ENCODE measurements around the gene SIGLEC7. TPM values are rescaled to one million over a fixed set of nuclear protein-coding genes. Genes with fewer than 3 reads are reported as not detected.

The SIGLEC7 gene
- total and polyA plus RNA-seq, 10 of the 15 experiments (the other 5 are each of a cell fraction or from before 2014, with no cell fraction given), result 0.15 TPM; not detected in 9

DNA sequence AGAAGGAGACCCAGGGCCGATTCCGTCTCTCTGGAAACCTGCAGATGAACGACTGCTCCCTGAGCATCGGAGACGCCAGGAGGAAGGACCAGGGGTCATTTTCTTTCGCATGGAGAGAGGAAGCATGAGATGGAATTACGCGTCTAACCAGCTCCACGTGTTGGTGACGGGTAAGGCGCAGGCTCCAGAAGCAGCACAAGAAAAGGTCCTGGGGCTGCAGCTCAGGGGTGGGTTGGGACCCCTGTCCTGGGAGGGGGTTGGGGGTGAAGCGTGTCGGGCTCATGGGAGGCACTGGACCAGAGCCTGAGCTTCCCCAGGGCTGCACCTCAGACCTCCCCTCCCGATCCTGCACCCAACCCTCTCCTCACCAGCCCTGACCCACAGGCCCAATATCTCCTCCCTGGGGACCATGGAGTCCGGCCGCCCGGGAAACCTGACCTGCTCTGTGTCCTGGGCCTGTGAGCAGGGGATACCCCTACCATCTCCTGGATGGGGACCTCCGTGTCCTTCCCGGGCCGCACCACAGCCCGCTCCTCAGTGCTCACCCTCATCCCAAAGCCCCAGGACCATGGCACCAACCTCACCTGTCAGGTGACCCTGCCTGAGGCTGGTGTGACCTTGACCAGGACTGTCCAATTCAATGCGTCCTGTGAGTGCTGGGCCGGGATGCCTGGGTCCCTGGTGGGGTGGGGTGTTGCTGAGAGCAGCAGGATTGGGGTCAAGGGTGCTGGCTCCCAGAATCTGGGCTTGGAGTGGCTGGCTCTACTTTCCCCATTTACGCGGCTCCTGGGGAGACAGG is 43.2 kb downstream of the SIGLEC7 start:
- no peak for TF ChIP-seq PRDM15 (CRISPR knock-in tag; IDR thresholded peaks at IDR 0.05)
- TF ChIP-seq RB1 (IDR thresholded peaks at IDR 0.05; ENCODE audit: borderline replicate concordance), result no peak
- no peak for TF ChIP-seq CHD2 (IDR thresholded peaks at IDR 0.05; ENCODE audit: borderline replicate concordance, low read depth, low read length)
- no peak for TF ChIP-seq CHD4 (IDR thresholded peaks at IDR 0.05)
- no peak for TF ChIP-seq BHLHE40 (IDR thresholded peaks at IDR 0.05; ENCODE audit: borderline replicate concordance in 1 of 2, low read depth in 2 of 2, low read length in 1 of 2)
- TF ChIP-seq WRNIP1 (IDR thresholded peaks at IDR 0.05; ENCODE audit: borderline replicate concordance, low read depth, low read length), result no peak
- TF ChIP-seq ATF2 (IDR thresholded peaks at IDR 0.05; ENCODE audit: low read length), result no peak
- no peak for TF ChIP-seq JUND (IDR thresholded peaks at IDR 0.05; ENCODE audit: low read depth, low read length)
- no peak for TF ChIP-seq MYB (IDR thresholded peaks at IDR 0.05; ENCODE audit: borderline replicate concordance, low read depth, low read length)
- no peak for TF ChIP-seq YBX1 (IDR thresholded peaks at IDR 0.05)
- TF ChIP-seq, protein P1, sequence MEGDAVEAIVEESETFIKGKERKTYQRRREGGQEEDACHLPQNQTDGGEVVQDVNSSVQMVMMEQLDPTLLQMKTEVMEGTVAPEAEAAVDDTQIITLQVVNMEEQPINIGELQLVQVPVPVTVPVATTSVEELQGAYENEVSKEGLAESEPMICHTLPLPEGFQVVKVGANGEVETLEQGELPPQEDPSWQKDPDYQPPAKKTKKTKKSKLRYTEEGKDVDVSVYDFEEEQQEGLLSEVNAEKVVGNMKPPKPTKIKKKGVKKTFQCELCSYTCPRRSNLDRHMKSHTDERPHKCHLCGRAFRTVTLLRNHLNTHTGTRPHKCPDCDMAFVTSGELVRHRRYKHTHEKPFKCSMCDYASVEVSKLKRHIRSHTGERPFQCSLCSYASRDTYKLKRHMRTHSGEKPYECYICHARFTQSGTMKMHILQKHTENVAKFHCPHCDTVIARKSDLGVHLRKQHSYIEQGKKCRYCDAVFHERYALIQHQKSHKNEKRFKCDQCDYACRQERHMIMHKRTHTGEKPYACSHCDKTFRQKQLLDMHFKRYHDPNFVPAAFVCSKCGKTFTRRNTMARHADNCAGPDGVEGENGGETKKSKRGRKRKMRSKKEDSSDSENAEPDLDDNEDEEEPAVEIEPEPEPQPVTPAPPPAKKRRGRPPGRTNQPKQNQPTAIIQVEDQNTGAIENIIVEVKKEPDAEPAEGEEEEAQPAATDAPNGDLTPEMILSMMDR (IDR thresholded peaks at IDR 0.05 in 2 of 3, conservative IDR thresholded peaks at IDR 0.05 in 1 of 3; ENCODE audit: control insufficient read depth in 2 of 3, extremely low read depth in 1 of 3, insufficient read depth in 1 of 3, low read depth in 3 of 3, low read length in 3 of 3), result no peak
- TF ChIP-seq PAX8 (IDR thresholded peaks at IDR 0.05), result no peak
- no peak for TF ChIP-seq STAT3 (IDR thresholded peaks at IDR 0.05; ENCODE audit: low read depth, low read length)
- no peak for TF ChIP-seq EED (IDR thresholded peaks at IDR 0.05; ENCODE audit: low read depth)
- intact Hi-C loops (cut with micrococcal nuclease; ENCODE audit: unreplicated experiment), result no loop called here
- FAIRE-seq, result no peak
- no peaks in the 10 kb centered on the region for H3K79me2 ChIP-seq (ENCODE audit: control insufficient read depth, insufficient read depth, low read length)
- no peak overlapping the region for H3K9ac ChIP-seq (ENCODE audit: control insufficient read depth, insufficient read depth, low read length)
- 24% methylated on average over 24 of the region's 25 CpGs for WGBS (ENCODE audit: insufficient coverage, insufficient replicate concordance, low lambda C conversion rate, missing lambda C conversion rate)
- POLR2A ChIA-PET, result no interaction called here
- RAD21 ChIA-PET (ENCODE audit: unreplicated experiment), result no interaction called here
- no peaks in the 10 kb centered on the region for H3K9me3 ChIP-seq (replicated peaks; ENCODE audit: control insufficient read depth, insufficient read depth, low read length)
- BruUV-seq (replicated peaks), result no TSS peak
- in situ Hi-C loops (cut with MboI), result no loop called here
- ATAC-seq, result no peak
- H3K27ac ChIP-seq (ENCODE audit: control insufficient read depth, insufficient read depth), result no peak overlapping the region
- no peak overlapping the region for H3K4me2 ChIP-seq (ENCODE audit: control insufficient read depth, insufficient read depth)
- SMC1A ChIA-PET (ENCODE audit: uncharacterized antibody, unreplicated experiment), result no interaction called here
- no peaks in the 10 kb centered on the region for H4K20me1 ChIP-seq (ENCODE audit: control insufficient read depth, insufficient read depth)
- no peaks in the 10 kb centered on the region for H3K4me1 ChIP-seq (ENCODE audit: control insufficient read depth, insufficient read depth, low read length)
- H3K4me3 ChIP-seq, result no peak overlapping the region
- no peaks in the 10 kb centered on the region for H3K36me3 ChIP-seq (ENCODE audit: control insufficient read depth in 2 of 2, insufficient read depth in 2 of 2, low read length in 1 of 2)
- peaks cover 0 to 1% of the 10 kb centered on the region in 2 experiments; a peak in 2 of 4 replicates for H3K27me3 ChIP-seq (replicated peaks in 1 of 2; ENCODE audit: control insufficient read depth in 2 of 2, insufficient read depth in 2 of 2, low read length in 1 of 2)
- DNase-seq (ENCODE audit: low read depth, low spot score), result no peak
- H2AFZ ChIP-seq (ENCODE audit: control insufficient read depth, low read depth, low read length), result no peak overlapping the region
- CTCF ChIA-PET, result no interaction called here

Measured in GM12878 (cell line).